ENCODE data around the gene HMCN2. TPM values are rescaled to one million over a fixed set of nuclear protein-coding genes. Genes with fewer than 3 reads are reported as not detected.

The HMCN2 gene
- total and polyA plus RNA-seq, 2 donors (not counting 3 experiments of a cell fraction or from before 2014, with no cell fraction given) = 0.04 to 0.24 TPM

DNA sequence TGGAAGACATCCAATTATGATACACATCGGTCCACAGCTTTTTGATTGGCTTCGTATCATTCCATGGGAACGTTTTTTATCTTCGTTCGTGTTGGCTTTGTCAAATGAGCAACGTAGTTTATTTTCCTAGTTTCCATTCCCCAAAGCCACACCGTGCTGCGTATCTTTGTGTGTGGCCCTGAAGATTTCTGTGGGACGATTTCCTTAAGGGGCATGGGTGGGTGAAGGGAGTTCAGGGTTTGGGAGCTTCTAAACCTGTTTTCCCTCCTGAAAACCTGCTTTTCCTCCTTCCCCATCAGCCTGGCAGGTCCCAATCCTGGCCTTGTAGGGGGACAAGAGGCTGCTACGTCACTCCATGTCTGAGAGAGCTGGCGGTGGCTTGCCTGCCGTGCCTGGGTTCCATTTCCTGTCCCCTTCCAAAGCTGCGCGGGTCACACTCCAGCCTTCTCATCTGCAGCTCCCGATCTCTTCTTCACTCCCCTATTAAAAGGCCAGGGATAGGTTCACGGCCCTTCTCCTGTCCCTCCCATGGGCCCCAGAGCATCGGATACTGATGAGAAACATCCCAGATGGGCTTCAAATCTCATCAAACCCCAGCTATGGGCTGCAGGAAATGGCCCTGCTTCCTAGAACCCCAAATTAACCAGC lies 155.7 kb downstream of the HMCN2 start:
- FAIRE-seq = no peak
- no peak overlapping the region for H3K4me2 ChIP-seq (ENCODE audit: insufficient read depth, low read length)

DNA sequence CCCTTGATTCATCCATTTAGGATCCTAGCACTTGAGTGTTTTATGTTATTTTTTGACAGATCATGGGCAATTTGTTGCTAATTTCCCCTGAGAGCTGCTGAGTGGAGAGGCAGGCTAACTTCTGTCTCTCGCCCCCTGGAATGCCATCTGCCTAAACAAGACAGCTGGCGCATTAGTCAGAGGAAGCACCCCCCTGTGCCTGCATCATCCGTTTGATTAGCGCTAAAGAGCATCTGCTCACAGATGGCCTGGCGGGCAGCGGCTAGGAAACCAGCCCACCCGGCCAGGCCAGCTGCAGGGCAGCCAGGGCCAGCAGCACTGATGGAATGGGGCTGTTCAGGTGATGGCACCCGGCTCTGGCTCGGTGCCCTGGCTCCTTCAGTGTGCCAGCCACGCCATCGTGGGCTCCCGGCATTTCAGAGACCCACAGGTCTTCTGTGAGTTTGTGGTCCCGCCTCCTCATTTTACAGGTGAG lies 156.3 kb downstream of the HMCN2 start:
- no peak overlapping the region for H3K4me3 ChIP-seq (replicated peaks in 1 of 3; ENCODE audit: insufficient read depth in 1 of 3, low read depth in 1 of 3, low read length in 3 of 3)
- BruUV-seq (replicated peaks) = no TSS peak
- no peak overlapping the region for H3K4me2 ChIP-seq (ENCODE audit: insufficient read depth, low read length)
- POLR2A ChIA-PET = no interaction called here
- peaks cover 0 to 2% of the 10 kb centered on the region in 2 experiments for H3K27me3 ChIP-seq (ENCODE audit: control insufficient read depth in 2 of 2, insufficient read depth in 2 of 2, low read length in 2 of 2)
- intact Hi-C loops (cut with micrococcal nuclease) (no loop called here), dilution Hi-C loops (cut with MboI; ENCODE audit: extremely low pct_ligation_motif_present, low sequenced_read_pairs) (no loop called here)
- H3K9ac ChIP-seq (replicated peaks; ENCODE audit: extremely low read depth, insufficient read depth, low read length) = no peak overlapping the region
- no peaks in the 10 kb centered on the region for H4K20me1 ChIP-seq (replicated peaks; ENCODE audit: control insufficient read depth, extremely low read depth, insufficient read depth, low read length)
- H3K79me2 ChIP-seq (ENCODE audit: control insufficient read depth, insufficient read depth, low read length) = no peaks in the 10 kb centered on the region
- H3K27ac ChIP-seq (ENCODE audit: insufficient read depth, low read depth, low read length) = no peak overlapping the region
- H3K36me3 ChIP-seq (ENCODE audit: control insufficient read depth in 2 of 2, extremely low read depth in 1 of 2, insufficient read depth in 2 of 2, low read length in 2 of 2) = no peaks in the 10 kb centered on the region
- H3K4me1 ChIP-seq (ENCODE audit: control insufficient read depth, extremely low read depth, insufficient read depth, low read length) = peaks cover 8% of the 10 kb centered on the region
- no peak overlapping the region for H2AFZ ChIP-seq (ENCODE audit: low read depth, low read length)
- H3K9me3 ChIP-seq (replicated peaks; ENCODE audit: control insufficient read depth, insufficient read depth, low read length) = no peaks in the 10 kb centered on the region
- H3K9me1 ChIP-seq (replicated peaks; ENCODE audit: control insufficient read depth, extremely low read depth, insufficient read depth, low read length) = no peaks in the 10 kb centered on the region
- TF ChIP-seq JUN (IDR thresholded peaks at IDR 0.05; ENCODE audit: borderline replicate concordance, insufficient read depth, insufficient read length, low read depth) (no peak), MYC (IDR thresholded peaks at IDR 0.05; ENCODE audit: low read depth, low read length) (no peak), EZH2 (IDR thresholded peaks at IDR 0.05; ENCODE audit: borderline replicate concordance, low read depth, low read length, severe bottlenecking) (no peak), GATA2 (IDR thresholded peaks at IDR 0.05; ENCODE audit: insufficient read depth, insufficient read length, low read depth, low read length) (no peak), POLR2AphosphoS5 (IDR thresholded peaks at IDR 0.05; ENCODE audit: insufficient read depth, low read depth, low read length) (no peak), FOS (IDR thresholded peaks at IDR 0.05; ENCODE audit: borderline replicate concordance, insufficient read depth, low read length) (no peak), POLR2A (IDR thresholded peaks at IDR 0.05; ENCODE audit: low read depth, low read length) (no peak)
- TF ChIP-seq, protein P1, sequence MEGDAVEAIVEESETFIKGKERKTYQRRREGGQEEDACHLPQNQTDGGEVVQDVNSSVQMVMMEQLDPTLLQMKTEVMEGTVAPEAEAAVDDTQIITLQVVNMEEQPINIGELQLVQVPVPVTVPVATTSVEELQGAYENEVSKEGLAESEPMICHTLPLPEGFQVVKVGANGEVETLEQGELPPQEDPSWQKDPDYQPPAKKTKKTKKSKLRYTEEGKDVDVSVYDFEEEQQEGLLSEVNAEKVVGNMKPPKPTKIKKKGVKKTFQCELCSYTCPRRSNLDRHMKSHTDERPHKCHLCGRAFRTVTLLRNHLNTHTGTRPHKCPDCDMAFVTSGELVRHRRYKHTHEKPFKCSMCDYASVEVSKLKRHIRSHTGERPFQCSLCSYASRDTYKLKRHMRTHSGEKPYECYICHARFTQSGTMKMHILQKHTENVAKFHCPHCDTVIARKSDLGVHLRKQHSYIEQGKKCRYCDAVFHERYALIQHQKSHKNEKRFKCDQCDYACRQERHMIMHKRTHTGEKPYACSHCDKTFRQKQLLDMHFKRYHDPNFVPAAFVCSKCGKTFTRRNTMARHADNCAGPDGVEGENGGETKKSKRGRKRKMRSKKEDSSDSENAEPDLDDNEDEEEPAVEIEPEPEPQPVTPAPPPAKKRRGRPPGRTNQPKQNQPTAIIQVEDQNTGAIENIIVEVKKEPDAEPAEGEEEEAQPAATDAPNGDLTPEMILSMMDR (IDR thresholded peaks at IDR 0.05; ENCODE audit: extremely low read depth in 1 of 2, insufficient read depth in 1 of 2, low read depth in 1 of 2, low read length in 2 of 2) = no peak
- TF ChIP-seq, protein P2, sequence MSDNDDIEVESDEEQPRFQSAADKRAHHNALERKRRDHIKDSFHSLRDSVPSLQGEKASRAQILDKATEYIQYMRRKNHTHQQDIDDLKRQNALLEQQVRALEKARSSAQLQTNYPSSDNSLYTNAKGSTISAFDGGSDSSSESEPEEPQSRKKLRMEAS (IDR thresholded peaks at IDR 0.05; ENCODE audit: insufficient read depth, insufficient read length) = no peak
- FAIRE-seq (no peak), DNase-seq (ENCODE audit: low read depth, low spot score) (no peak)
- CTCF ChIA-PET = interaction anchor here (1.2 kb wide), 1 partner anchor 35 kb away, joined by 3 read pairs; no protein-coding TSS in a partner anchor

More for the DNA sequence above, 155.7 kb downstream of the HMCN2 start:
- Histone ChIP-seq H3K36me3 (ENCODE audit: control insufficient read depth in 2 of 2, extremely low read depth in 1 of 2, insufficient read depth in 2 of 2, low read length in 2 of 2) (no peaks in the 10 kb centered on the region), H2AFZ (ENCODE audit: low read depth, low read length) (no peak overlapping the region), H3K9me1 (replicated peaks; ENCODE audit: control insufficient read depth, extremely low read depth, insufficient read depth, low read length) (no peaks in the 10 kb centered on the region), H3K4me3 (replicated peaks in 1 of 3; ENCODE audit: insufficient read depth in 1 of 3, low read depth in 1 of 3, low read length in 3 of 3) (no peak overlapping the region), H4K20me1 (replicated peaks; ENCODE audit: control insufficient read depth, extremely low read depth, insufficient read depth, low read length) (no peaks in the 10 kb centered on the region), H3K79me2 (ENCODE audit: control insufficient read depth, insufficient read depth, low read length) (no peaks in the 10 kb centered on the region), H3K27me3 (ENCODE audit: control insufficient read depth in 2 of 2, insufficient read depth in 2 of 2, low read length in 2 of 2) (peaks cover 0 to 2% of the 10 kb centered on the region in 2 experiments), H3K4me1 (ENCODE audit: control insufficient read depth, extremely low read depth, insufficient read depth, low read length) (peaks cover 2% of the 10 kb centered on the region), H3K9ac (replicated peaks; ENCODE audit: extremely low read depth, insufficient read depth, low read length) (no peak overlapping the region), H3K27ac (ENCODE audit: insufficient read depth, low read depth, low read length) (no peak overlapping the region), H3K9me3 (replicated peaks; ENCODE audit: control insufficient read depth, insufficient read depth, low read length) (no peaks in the 10 kb centered on the region)
- no TSS peak for BruUV-seq (replicated peaks)
- dilution Hi-C loops (cut with MboI; ENCODE audit: extremely low pct_ligation_motif_present, low sequenced_read_pairs) = no loop called here
- ChIA-PET CTCF (interaction anchor here (1.2 kb wide), 1 partner anchor 34 kb away, joined by 3 read pairs; no protein-coding TSS in a partner anchor), POLR2A (no interaction called here)
- intact Hi-C loops (cut with micrococcal nuclease) = no loop called here
- no peak for DNase-seq (ENCODE audit: low read depth, low spot score)
- TF ChIP-seq MYC (IDR thresholded peaks at IDR 0.05; ENCODE audit: low read depth, low read length) (no peak), EZH2 (IDR thresholded peaks at IDR 0.05; ENCODE audit: borderline replicate concordance, low read depth, low read length, severe bottlenecking) (no peak)
